Parathyroid adenoma (tissue), 2 donors: ENCODE data around the gene KAT2B.

Source experiments
- H2AFZ ChIP-seq: fragments of 300-600 bp; sonication (generic); one replicate; pipeline ENCODE4 v1.7.0; 2017; ENCODE audit warnings: antibody characterized with exemption, mild to moderate bottlenecking
- H3K27ac ChIP-seq: fragments of 300-600 bp; sonication (generic); one replicate; pipeline ENCODE4 v1.7.0; 2017
- H3K27me3 ChIP-seq: fragments of 300-600 bp; sonication (generic); one replicate; pipeline ENCODE4 v1.7.0; 2017; ENCODE audit warnings: low read length; ENCODE audit not compliant: control insufficient read depth, insufficient read depth
- H3K36me3 ChIP-seq: fragments of 300-600 bp; sonication (generic); one replicate; pipeline ENCODE4 v1.7.0; 2017; ENCODE audit warnings: low read length; ENCODE audit not compliant: control insufficient read depth, insufficient read depth
- H3K4me1 ChIP-seq: fragments of 300-600 bp; sonication (generic); one replicate; pipeline ENCODE4 v1.7.0; 2017; ENCODE audit warnings: control low read depth
- H3K4me2 ChIP-seq: fragments of 300-600 bp; sonication (generic); one replicate; pipeline ENCODE4 v1.7.0; 2017; ENCODE audit warnings: low read length
- H3K4me3 ChIP-seq: fragments of 300-600 bp; sonication (generic); one replicate; pipeline ENCODE4 v1.7.0; 2017; ENCODE audit warnings: low read depth, low read length
- H3K79me2 ChIP-seq: fragments of 300-600 bp; sonication (generic); one replicate; pipeline ENCODE4 v1.7.0; 2017; ENCODE audit warnings: control low read depth
- H3K9ac ChIP-seq: fragments of 300-600 bp; sonication (generic); one replicate; pipeline ENCODE4 v1.7.0; 2017; ENCODE audit warnings: mild to moderate bottlenecking
- H3K9me3 ChIP-seq: fragments of 300-600 bp; sonication (generic); one replicate; pipeline ENCODE4 v1.7.0; 2017; ENCODE audit warnings: low read length; ENCODE audit not compliant: control insufficient read depth
- CTCF ChIP-seq: fragments of 300-600 bp; sonication (generic); IDR thresholded peaks from one replicate; pipeline ENCODE4 v1.7.0; 2017; ENCODE audit warnings: antibody characterized with exemption, mild to moderate bottlenecking
- donor health status: primary hyperparathyroidism.

The KAT2B gene

GRCh38 chr3:20110826-20111225, 70.6 kb downstream of the KAT2B start:
- Histone ChIP-seq H3K79me2 (peaks cover 4% of the 10 kb centered on the region), H3K27ac (no peak overlapping the region), H3K4me1 (no peaks in the 10 kb centered on the region), H3K4me3 (no peak overlapping the region), H3K4me2 (no peak overlapping the region), H2AFZ (no peak overlapping the region), H3K9me3 (no peaks in the 10 kb centered on the region), H3K27me3 (no peaks in the 10 kb centered on the region), H3K9ac (no peak overlapping the region), H3K36me3 (no peaks in the 10 kb centered on the region)
- no peak for TF ChIP-seq CTCF

- no peak overlapping the region for H3K9ac ChIP-seq
- H3K4me3 ChIP-seq = no peak overlapping the region
- H3K4me1 ChIP-seq = no peaks in the 10 kb centered on the region
- H3K36me3 ChIP-seq = no peaks in the 10 kb centered on the region
- no peaks in the 10 kb centered on the region for H3K27me3 ChIP-seq
- TF ChIP-seq CTCF = no peak
- H3K27ac ChIP-seq = no peak overlapping the region
- H3K79me2 ChIP-seq = peaks cover 5% of the 10 kb centered on the region
- H3K9me3 ChIP-seq = no peaks in the 10 kb centered on the region
- H3K4me2 ChIP-seq = no peak overlapping the region
- H2AFZ ChIP-seq = no peak overlapping the region
Observed at GRCh38 chr3:20111836-20112235, 71.6 kb downstream of the KAT2B start.

GRCh38 chr3:20121088-20121487, 80.8 kb downstream of the KAT2B start:
- TF ChIP-seq CTCF = no peak
- Histone ChIP-seq H3K9ac (no peak overlapping the region), H3K27me3 (no peaks in the 10 kb centered on the region), H2AFZ (no peak overlapping the region), H3K4me1 (no peaks in the 10 kb centered on the region), H3K36me3 (no peaks in the 10 kb centered on the region), H3K4me3 (no peak overlapping the region), H3K79me2 (peaks cover 4% of the 10 kb centered on the region), H3K4me2 (no peak overlapping the region), H3K27ac (no peak overlapping the region), H3K9me3 (no peaks in the 10 kb centered on the region)

GRCh38 chr3:20123131-20123652, 82.9 kb downstream of the KAT2B start:
- H3K36me3 ChIP-seq = no peaks in the 10 kb centered on the region
- no peak for TF ChIP-seq CTCF

GRCh38 chr3:20125289-20125688, 85.0 kb downstream of the KAT2B start:
- no peak for TF ChIP-seq CTCF
- H3K27me3 ChIP-seq = no peaks in the 10 kb centered on the region
- H3K4me3 ChIP-seq = no peak overlapping the region
- H3K36me3 ChIP-seq = no peaks in the 10 kb centered on the region
- no peak overlapping the region for H3K9ac ChIP-seq
- H3K4me2 ChIP-seq = no peak overlapping the region
- H3K27ac ChIP-seq = no peak overlapping the region
- no peak overlapping the region for H2AFZ ChIP-seq
- no peaks in the 10 kb centered on the region for H3K79me2 ChIP-seq
- no peaks in the 10 kb centered on the region for H3K4me1 ChIP-seq
- no peaks in the 10 kb centered on the region for H3K9me3 ChIP-seq

More at GRCh38 chr3:20123131-20123652, 82.9 kb downstream of the KAT2B start:
- Histone ChIP-seq H3K9me3 (no peaks in the 10 kb centered on the region), H3K9ac (no peak overlapping the region), H2AFZ (no peak overlapping the region), H3K79me2 (no peaks in the 10 kb centered on the region), H3K27me3 (no peaks in the 10 kb centered on the region), H3K4me3 (no peak overlapping the region), H3K4me1 (no peaks in the 10 kb centered on the region), H3K4me2 (no peak overlapping the region), H3K27ac (no peak overlapping the region)
